ENCODE measurements around the gene TRO. TPM values are rescaled to one million over a fixed set of nuclear protein-coding genes. Genes with fewer than 3 reads are reported as not detected.

TRO gene
- total RNA-seq (46.2 and 53.5 TPM in 2 replicates), polyA plus RNA-seq (65.7 and 89.2 TPM in 2 replicates)

- peak within 1 kb of the TSS; percentile 83 for H3K27ac ChIP-seq
- no peaks in the 10 kb centered on the region for H3K9me3 ChIP-seq (ENCODE audit: low read depth)
- DNase-seq (ENCODE audit: low spot score): peak; percentile 56
- TF ChIP-seq EZH2 (IDR thresholded peaks at IDR 0.05; ENCODE audit: borderline replicate concordance): no peak
- TF ChIP-seq CTCF (IDR thresholded peaks at IDR 0.05; ENCODE audit: poor library complexity): peak; percentile 19
- no peak for TF ChIP-seq EZH2phosphoT487 (IDR thresholded peaks at IDR 0.05; ENCODE audit: low read depth, severe bottlenecking, unreplicated experiment)
- peak within 1 kb of the TSS; percentile 54 for H3K4me3 ChIP-seq
- H3K27me3 ChIP-seq: no peaks in the 10 kb centered on the region
- peak within 1 kb of the TSS; percentile 61 for H2AFZ ChIP-seq
- H3K4me1 ChIP-seq (ENCODE audit: insufficient read depth): no peaks in the 10 kb centered on the region
- peak within 1 kb of the TSS; percentile 66 for H3K4me2 ChIP-seq
- no peaks in the 10 kb centered on the region for H3K9me2 ChIP-seq (replicated peaks; ENCODE audit: insufficient read depth)
- 41% methylated on average over 29 of the region's 29 CpGs for WGBS (ENCODE audit: low lambda C conversion rate, missing lambda C conversion rate)
- H4K20me1 ChIP-seq (ENCODE audit: insufficient read depth, poor library complexity, severe bottlenecking): no peaks in the 10 kb centered on the region
- no peaks in the 10 kb centered on the region for H3K79me2 ChIP-seq
- no peaks in the 10 kb centered on the region for H3K36me3 ChIP-seq (replicated peaks; ENCODE audit: insufficient read depth, low read depth)
Measured at GRCh38 chrX:54920610-54921426, at the start of gene TRO. Gene TRO (plus strand): TSS chrX:54920824. CDS start chrX:54922247, 1,423 bp downstream.

GRCh38 chrX:54885740-54886139 is 34.9 kb upstream of the TRO start:
- Histone ChIP-seq H3K79me2 (no peaks in the 10 kb centered on the region), H3K27ac (no peak overlapping the region), H3K27me3 (no peaks in the 10 kb centered on the region), H3K9me3 (ENCODE audit: low read depth) (no peaks in the 10 kb centered on the region), H3K36me3 (replicated peaks; ENCODE audit: insufficient read depth, low read depth) (no peaks in the 10 kb centered on the region), H3K9me2 (replicated peaks; ENCODE audit: insufficient read depth) (no peaks in the 10 kb centered on the region), H3K4me3 (no peak overlapping the region), H3K4me1 (ENCODE audit: insufficient read depth) (no peaks in the 10 kb centered on the region), H3K4me2 (no peak overlapping the region), H2AFZ (no peak overlapping the region), H4K20me1 (ENCODE audit: insufficient read depth, poor library complexity, severe bottlenecking) (no peaks in the 10 kb centered on the region)
- TF ChIP-seq EZH2phosphoT487 (IDR thresholded peaks at IDR 0.05; ENCODE audit: low read depth, severe bottlenecking, unreplicated experiment): no peak
- no peak for TF ChIP-seq CTCF (IDR thresholded peaks at IDR 0.05; ENCODE audit: poor library complexity)
- TF ChIP-seq EZH2 (IDR thresholded peaks at IDR 0.05; ENCODE audit: borderline replicate concordance): no peak
- DNase-seq (ENCODE audit: low spot score): no peak
- 68% methylated on average over 3 of the region's 3 CpGs for whole genome bisulfite sequencing (ENCODE audit: low lambda C conversion rate, missing lambda C conversion rate)

GRCh38 chrX:54891573-54891972 is 29.1 kb upstream of the TRO start:
- H4K20me1 ChIP-seq (ENCODE audit: insufficient read depth, poor library complexity, severe bottlenecking): no peaks in the 10 kb centered on the region
- DNase-seq (ENCODE audit: low spot score): peak; percentile 30

More at GRCh38 chrX:54891573-54891972, 29.1 kb upstream of the TRO start:
- no peak overlapping the region for H3K4me3 ChIP-seq
- no peaks in the 10 kb centered on the region for H3K9me2 ChIP-seq (replicated peaks; ENCODE audit: insufficient read depth)
- 24% methylated on average over 3 of the region's 3 CpGs for WGBS (ENCODE audit: low lambda C conversion rate, missing lambda C conversion rate)
- no peak overlapping the region for H3K4me2 ChIP-seq
- no peaks in the 10 kb centered on the region for H3K9me3 ChIP-seq (ENCODE audit: low read depth)
- H2AFZ ChIP-seq: no peak overlapping the region
- H3K4me1 ChIP-seq (ENCODE audit: insufficient read depth): no peaks in the 10 kb centered on the region
- no peaks in the 10 kb centered on the region for H3K27me3 ChIP-seq
- H3K79me2 ChIP-seq: no peaks in the 10 kb centered on the region
- no peaks in the 10 kb centered on the region for H3K36me3 ChIP-seq (replicated peaks; ENCODE audit: insufficient read depth, low read depth)
- no peak overlapping the region for H3K27ac ChIP-seq
- TF ChIP-seq CTCF (IDR thresholded peaks at IDR 0.05; ENCODE audit: poor library complexity): peak; percentile 45
- TF ChIP-seq EZH2phosphoT487 (IDR thresholded peaks at IDR 0.05; ENCODE audit: low read depth, severe bottlenecking, unreplicated experiment): no peak
